ENCODE results near the gene CRELD2.

CRELD2 gene

DNA sequence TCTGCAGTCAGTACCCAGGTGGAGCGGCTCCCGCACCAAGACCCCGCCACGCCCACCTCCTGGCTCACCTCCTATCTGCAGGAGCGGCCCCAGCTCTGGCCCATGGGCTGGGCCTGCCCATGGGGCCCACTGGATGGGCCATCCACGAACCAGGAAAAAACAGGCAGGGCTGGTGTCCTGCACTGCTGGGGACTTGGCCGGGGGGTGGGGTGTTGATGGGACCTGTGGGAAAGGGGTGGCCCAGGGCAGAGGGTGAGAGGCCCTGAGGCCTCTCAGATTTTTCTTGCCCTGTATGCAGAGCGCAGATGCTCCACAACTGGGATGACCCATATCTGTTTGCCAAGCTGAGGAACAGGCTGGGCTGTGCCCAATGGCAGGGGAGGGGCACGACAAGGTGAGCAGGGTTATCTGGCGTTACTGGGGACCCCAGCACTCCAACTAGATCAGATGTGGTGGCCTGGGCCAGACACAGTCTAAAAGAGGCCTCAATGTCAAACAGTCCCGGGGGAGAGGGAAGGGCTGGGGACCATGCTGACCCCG lies 39.5 kb downstream of the CRELD2 start:
- DNase-seq (ENCODE audit: low spot score): no peak

DNA sequence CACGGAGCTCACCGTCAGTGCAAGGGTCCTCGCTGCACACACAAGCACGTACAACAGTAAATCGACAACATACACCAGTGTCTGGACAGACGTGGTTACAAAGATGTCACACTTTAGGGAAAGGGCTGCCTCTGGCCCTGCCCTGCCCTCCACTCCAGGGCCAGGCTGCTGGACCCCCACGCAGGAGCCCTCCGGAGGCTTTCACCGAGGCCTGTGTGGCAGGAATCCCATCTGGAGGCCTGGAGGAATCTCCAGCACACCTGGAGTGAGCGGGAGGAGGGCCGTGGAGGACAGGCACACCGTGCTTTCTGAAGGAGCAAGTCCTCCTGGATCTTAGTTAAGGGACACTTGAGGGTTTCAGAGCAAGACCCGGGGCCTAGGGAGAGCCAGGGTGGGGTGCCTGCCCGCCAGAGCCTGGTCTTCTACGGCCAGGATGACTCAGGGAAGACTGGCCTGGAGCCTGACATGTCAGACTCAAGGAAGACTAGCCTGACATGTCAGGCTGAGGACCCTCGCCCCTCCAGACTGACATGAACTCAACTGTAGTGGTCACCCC lies 40.0 kb downstream of the CRELD2 start:
- DNase-seq (ENCODE audit: low spot score): no peak

GRCh38 chr22:49958931-49959781 lies 40.7 kb downstream of the CRELD2 start:
- no peak for DNase-seq (ENCODE audit: low spot score)

GRCh38 chr22:49959782-49960158 lies 41.3 kb downstream of the CRELD2 start:
- peak; percentile 65 for DNase-seq (ENCODE audit: low spot score)

DNA sequence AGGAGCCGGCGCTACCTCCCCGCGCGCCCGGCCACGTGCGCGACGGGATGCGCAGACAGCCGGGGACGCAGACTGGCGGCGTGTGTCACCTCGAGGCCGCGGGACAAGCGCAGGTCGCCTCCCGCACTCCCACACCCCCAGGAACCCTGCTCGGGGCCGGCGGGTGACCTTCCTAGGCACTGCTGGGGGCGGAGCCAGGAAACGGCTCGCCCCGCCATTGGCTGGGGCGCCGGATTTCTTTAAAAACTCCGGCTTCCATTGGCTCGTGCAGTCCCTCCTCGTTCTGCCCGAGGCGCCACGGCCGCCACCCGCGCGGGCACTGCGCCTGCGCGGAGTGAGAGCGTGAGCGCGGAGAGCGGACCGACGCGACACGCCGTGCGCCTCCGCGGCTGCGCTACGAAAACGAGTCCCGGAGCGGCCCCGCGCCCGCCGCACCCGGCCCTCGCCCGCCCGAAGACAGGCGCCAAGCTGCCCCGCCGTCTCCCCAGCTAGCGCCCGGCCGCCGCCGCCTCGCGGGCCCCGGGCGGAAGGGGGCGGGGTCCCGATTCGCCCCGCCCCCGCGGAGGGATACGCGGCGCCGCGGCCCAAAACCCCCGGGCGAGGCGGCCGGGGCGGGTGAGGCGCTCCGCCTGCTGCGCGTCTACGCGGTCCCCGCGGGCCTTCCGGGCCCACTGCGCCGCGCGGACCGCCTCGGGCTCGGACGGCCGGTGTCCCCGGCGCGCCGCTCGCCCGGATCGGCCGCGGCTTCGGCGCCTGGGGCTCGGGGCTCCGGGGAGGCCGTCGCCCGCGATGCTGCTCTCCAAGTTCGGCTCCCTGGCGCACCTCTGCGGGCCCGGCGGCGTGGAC lies 41.9 kb downstream of the CRELD2 start, which contains the start of gene PIM3:
Gene PIM3, plus strand, starts transcription at position 614 of the 846 bp plus-strand sequence. Its CDS starts 176 bp downstream, at position 790.
- DNase-seq (ENCODE audit: low spot score): peak; percentile 99

- DNase-seq (ENCODE audit: low spot score): no peak
Measured at GRCh38 chr22:49961005-49961600, 42.7 kb downstream of the CRELD2 start.

- DNase-seq (ENCODE audit: low spot score): no peak
Measured at GRCh38 chr22:49961601-49962011, 43.2 kb downstream of the CRELD2 start.

DNA sequence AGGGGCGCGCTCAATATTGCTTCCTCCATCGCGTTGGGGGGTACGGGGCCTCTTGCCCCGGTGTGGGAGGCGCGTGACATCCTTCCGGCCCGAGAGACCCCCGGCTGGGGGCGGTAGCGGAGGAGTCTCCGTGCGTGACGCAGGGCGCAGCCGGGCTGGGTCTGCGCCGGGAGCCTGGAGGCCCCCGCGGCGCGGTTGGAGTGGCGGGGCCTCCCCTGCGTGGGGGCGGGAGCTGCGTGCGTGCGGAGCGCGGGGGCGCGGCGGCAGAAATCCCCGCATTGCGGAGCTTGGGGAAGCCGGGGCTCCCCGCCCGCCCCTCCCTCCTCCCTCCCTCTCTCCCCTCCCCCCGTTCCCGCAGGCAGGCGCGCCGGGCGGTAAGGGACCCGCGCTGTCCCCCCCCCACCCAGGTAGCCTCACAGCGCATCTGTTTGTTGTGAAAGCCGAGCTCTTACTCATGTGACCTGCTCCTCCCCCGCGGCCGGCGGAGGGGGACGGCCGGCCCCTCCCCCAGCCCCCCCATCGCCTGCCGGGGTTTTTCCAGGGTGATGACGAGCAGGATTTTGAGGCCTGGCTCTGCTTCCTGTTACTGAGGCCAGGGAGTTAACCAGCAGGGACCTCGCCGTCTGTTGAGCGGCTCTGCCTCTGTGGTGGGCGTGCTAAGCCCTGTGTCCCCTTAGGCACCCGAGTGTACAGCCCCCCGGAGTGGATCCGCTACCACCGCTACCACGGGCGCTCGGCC lies 43.7 kb downstream of the CRELD2 start:
- DNase-seq (ENCODE audit: low spot score): peak; percentile 94

DNA sequence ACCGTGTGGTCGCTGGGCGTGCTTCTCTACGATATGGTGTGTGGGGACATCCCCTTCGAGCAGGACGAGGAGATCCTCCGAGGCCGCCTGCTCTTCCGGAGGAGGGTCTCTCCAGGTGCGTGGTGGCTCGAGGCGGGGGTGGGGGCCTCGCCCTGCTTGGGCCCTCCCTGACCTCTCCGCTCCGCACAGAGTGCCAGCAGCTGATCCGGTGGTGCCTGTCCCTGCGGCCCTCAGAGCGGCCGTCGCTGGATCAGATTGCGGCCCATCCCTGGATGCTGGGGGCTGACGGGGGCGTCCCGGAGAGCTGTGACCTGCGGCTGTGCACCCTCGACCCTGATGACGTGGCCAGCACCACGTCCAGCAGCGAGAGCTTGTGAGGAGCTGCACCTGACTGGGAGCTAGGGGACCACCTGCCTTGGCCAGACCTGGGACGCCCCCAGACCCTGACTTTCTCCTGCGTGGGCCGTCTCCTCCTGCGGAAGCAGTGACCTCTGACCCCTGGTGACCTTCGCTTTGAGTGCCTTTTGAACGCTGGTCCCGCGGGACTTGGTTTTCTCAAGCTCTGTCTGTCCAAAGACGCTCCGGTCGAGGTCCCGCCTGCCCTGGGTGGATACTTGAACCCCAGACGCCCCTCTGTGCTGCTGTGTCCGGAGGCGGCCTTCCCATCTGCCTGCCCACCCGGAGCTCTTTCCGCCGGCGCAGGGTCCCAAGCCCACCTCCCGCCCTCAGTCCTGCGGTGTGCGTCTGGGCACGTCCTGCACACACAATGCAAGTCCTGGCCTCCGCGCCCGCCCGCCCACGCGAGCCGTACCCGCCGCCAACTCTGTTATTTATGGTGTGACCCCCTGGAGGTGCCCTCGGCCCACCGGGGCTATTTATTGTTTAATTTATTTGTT lies 44.6 kb downstream of the CRELD2 start:
- no peak for DNase-seq (ENCODE audit: low spot score)

- DNase-seq (ENCODE audit: low spot score): no peak
Measured at GRCh38 chr22:49963647-49964026, 45.2 kb downstream of the CRELD2 start.

DNA sequence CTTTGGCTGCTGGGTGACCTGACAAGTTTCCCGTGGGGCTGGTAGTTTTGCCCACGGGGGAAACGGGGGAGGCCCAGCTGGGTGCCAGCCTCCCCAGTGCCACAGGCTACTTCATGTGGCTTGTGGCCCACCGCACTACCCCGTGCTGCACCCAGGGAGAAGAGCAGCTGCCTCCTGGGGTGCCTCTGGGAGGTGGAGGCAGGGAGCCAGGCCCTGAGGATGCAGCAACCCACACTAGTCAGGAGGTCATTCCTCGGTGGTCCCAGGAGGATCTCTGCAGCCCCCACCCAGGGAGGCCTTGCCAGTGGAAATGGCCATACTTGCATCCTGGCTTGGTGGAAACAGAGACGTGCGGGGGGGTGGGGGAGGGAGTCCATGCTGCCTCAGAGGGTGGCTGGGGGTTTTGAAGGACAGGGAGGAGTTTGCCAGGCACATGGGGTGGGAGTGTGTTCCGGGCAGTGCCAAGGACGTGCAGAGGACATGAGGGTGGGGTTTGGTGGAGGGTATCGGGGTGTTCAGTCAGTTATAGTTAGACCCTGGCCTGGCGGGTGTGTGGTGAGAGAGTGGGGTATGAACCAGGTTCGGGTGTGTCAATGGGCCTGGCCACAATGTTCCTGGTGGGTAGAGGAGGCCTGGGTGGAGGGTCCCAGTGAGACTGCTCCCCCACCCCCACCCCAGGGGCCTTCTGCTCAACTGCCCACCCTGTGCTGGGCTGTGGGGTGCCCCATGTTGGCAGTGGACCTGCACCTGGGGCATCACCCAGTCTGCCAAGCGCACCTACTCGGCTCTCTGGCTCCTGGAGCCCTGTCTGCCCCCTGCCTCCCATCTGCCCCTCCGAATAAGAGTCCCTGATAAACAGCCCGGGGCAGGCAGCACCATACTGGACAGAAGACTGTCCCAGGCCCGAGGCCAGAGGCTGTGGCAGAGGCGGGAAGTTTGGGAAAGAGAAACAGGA lies 46.0 kb downstream of the CRELD2 start:
- no peak for DNase-seq (ENCODE audit: low spot score)

- DNase-seq (ENCODE audit: low spot score): no peak
Measured at GRCh38 chr22:49965091-49966040, 46.9 kb downstream of the CRELD2 start.

GRCh38 chr22:49966041-49966773 lies 47.8 kb downstream of the CRELD2 start:
- no peak for DNase-seq (ENCODE audit: low spot score)

DNA sequence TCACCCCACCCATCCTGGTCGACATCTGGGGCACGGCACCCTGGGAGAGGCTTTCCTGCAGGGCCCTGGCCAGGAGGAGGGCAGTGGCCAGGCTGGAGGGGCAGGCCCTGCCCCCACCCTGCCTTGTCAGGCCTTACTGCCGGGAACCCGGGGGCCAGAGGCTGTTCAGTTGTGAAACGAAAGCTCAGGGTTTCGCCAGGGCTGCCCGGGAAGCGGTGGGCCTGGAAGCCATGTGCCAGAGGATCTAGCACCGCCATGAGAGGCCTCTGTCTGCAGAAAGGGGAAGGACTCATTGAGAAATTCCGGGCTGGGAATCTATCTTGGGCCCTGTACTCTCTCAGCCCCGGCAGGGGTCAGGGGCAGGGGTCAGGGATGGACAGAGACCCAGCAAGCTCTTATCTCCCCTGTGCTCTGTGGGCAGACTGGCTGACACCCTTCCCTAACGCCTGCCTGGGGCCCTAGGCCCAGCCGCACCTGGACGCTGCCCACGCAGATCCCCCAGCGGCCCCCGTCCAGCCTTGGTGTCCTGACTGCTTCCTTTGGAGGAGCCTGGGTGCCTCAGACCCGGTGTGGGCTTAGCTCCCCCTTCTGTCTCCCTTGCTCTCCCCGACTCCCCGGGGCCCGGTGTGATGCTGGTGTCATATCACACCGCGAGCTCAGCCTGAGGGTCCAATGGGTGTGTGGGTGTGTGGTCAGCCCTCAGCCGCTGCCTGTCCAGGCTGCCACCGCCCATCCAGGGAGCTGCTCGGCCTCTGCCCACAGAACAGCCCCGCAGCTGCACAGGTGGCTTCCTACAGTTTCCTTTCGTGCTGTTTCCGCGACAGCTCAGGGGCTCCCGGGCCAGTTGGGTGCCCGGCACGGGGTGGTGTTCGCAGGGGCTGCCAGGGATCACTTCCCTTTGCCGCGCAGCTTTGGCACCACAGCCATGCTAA lies 48.6 kb downstream of the CRELD2 start:
- DNase-seq (ENCODE audit: low spot score): no peak

DNA sequence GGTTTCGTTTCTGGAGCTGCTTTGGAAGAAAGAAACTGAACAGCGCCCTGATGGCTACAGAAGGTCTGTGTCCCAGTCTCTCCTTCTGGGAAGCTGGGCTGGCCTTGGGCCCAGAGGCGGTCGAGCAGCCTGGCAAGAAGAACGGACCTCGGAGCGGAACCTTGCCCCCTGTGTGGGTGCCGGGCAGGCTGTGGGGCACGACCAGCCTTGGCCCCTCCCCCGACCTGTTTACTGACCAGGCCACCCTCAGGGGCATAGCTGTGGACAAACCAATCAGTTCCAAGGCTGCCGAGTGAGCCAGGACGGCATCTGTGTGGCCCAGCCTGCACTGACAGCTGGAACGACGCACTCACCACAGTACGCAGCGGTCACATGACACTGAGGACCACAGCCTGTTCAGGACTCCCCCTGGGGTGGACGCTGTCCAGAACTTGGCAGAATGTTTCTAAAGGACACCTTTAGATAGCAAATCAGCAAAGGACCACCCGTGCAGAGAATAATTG lies 49.3 kb downstream of the CRELD2 start:
- DNase-seq (ENCODE audit: low spot score): no peak

DNA sequence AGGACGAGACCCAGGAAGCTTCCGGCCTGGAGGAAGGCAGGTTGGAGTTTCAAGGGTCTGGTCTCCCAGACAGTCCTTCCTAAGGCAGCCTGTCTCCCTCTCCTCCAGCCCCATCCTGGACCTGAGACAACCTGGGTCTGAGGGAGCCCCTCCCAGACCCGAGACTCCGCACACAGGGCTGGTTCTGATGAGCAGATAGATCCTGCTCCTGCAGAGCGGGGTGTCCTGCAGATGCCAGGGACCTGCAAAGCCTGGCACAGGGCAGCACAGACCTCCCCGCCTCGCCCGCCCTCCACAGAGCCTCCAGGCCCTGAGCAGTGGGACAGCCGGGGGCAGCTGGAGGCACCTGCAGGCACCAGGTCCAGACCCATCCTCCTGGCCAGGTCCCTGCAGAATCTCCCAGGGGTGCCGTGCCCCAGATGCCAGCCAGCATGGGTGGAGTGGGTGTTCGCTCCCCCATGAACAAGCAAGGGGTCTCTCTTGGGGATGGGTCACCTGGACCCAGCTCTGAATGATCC lies 49.9 kb downstream of the CRELD2 start:
- no peak for DNase-seq (ENCODE audit: low spot score)
